ENCODE results near the gene PPM1G.

PPM1G gene

GRCh38 chr2:27375513-27376099 lies 33.8 kb downstream of the PPM1G start:
- no peak for DNase-seq (ENCODE audit: low spot score)
- no peak for TF ChIP-seq CTCF (IDR thresholded peaks at IDR 0.05; ENCODE audit: extremely low read depth, insufficient read depth, missing control alignments)
- in situ Hi-C loops (cut with MboI; ENCODE audit: low pct_unique_long_range_greater_than_20kb, low sequenced_read_pairs, unreplicated experiment), result no loop called here

GRCh38 chr2:27373567-27373966 lies 35.8 kb downstream of the PPM1G start:
- in situ Hi-C loops (cut with MboI; ENCODE audit: low pct_unique_long_range_greater_than_20kb, low sequenced_read_pairs, unreplicated experiment), result no loop called here
- TF ChIP-seq CTCF (IDR thresholded peaks at IDR 0.05; ENCODE audit: extremely low read depth, insufficient read depth, missing control alignments), result no peak

GRCh38 chr2:27372937-27373336 lies 36.5 kb downstream of the PPM1G start:
- in situ Hi-C loops (cut with MboI; ENCODE audit: low pct_unique_long_range_greater_than_20kb, low sequenced_read_pairs, unreplicated experiment), result no loop called here
- DNase-seq (ENCODE audit: low spot score), result no peak
- no peak for TF ChIP-seq CTCF (IDR thresholded peaks at IDR 0.05; ENCODE audit: extremely low read depth, insufficient read depth, missing control alignments)

More at GRCh38 chr2:27373567-27373966, 35.8 kb downstream of the PPM1G start:
- no peak for DNase-seq (ENCODE audit: low spot score)

- in situ Hi-C loops (cut with MboI; ENCODE audit: low pct_unique_long_range_greater_than_20kb, low sequenced_read_pairs, unreplicated experiment), result no loop called here
- no peak for TF ChIP-seq CTCF (IDR thresholded peaks at IDR 0.05; ENCODE audit: extremely low read depth, insufficient read depth, missing control alignments)
- peak; percentile 54 for DNase-seq (ENCODE audit: low spot score)
Measured at GRCh38 chr2:27370816-27371620, 38.4 kb downstream of the PPM1G start.

- in situ Hi-C loops (cut with MboI; ENCODE audit: low pct_unique_long_range_greater_than_20kb, low sequenced_read_pairs, unreplicated experiment), result no loop called here
- DNase-seq (ENCODE audit: low spot score), result peak; percentile 96
- TF ChIP-seq CTCF (IDR thresholded peaks at IDR 0.05; ENCODE audit: extremely low read depth, insufficient read depth, missing control alignments), result peak; percentile 97
Measured at GRCh38 chr2:27370026-27370815, 39.2 kb downstream of the PPM1G start, which contains the start of the genes EIF2B4 and SNX17. Gene EIF2B4 (minus strand): TSS chr2:27370338. CDS start chr2:27370314, 24 bp downstream. Gene SNX17 (plus strand): TSS chr2:27370616. CDS start chr2:27370744, 128 bp downstream.

GRCh38 chr2:27369471-27370025 lies 39.8 kb downstream of the PPM1G start:
- no peak for DNase-seq (ENCODE audit: low spot score)
- TF ChIP-seq CTCF (IDR thresholded peaks at IDR 0.05; ENCODE audit: extremely low read depth, insufficient read depth, missing control alignments), result no peak
- in situ Hi-C loops (cut with MboI; ENCODE audit: low pct_unique_long_range_greater_than_20kb, low sequenced_read_pairs, unreplicated experiment), result no loop called here

Measured in GM13977 (cell line).